ENCODE data around the gene SORBS2. TPM values are rescaled to one million over a fixed set of nuclear protein-coding genes. Genes with fewer than 3 reads are reported as not detected.
"Not testable (repeated sequence)": the region's sequence is repeated elsewhere in the genome, so short reads cannot be mapped to it uniquely, and the experiment has no call there.

The SORBS2 gene
- total RNA-seq, 2 donors from 2014 or later: 7.0 to 13.8 TPM

DNA sequence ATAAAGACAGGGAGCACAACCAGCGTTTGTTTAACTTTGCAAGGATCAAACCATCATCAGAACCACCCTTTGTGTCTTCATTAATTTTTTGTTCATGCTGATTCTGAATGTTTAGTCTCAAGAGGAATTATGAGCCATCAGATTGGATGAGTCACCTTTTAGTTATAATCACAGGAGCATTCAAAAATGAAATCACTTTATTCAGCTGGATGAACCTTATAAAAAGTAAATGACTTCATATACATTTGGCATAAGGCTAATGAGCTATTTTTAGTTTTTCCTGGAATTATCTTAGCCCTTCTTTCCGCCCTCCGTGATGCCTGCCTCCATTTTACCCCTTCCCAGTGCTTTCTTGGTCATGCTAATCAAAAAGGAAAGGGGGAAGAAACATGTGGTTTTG lies 103.6 kb downstream of the SORBS2 start:
- H3K4me1 ChIP-seq (ENCODE audit: control insufficient read depth, insufficient read depth, low read length): peaks cover 5% of the 10 kb centered on the region
- no peak for DNase-seq
- H3K9me3 Mint-ChIP-seq: peaks cover 13% of the 10 kb centered on the region
- peaks cover 12% of the 10 kb centered on the region for H3K4me1 Mint-ChIP-seq
- TF ChIP-seq, protein P1, sequence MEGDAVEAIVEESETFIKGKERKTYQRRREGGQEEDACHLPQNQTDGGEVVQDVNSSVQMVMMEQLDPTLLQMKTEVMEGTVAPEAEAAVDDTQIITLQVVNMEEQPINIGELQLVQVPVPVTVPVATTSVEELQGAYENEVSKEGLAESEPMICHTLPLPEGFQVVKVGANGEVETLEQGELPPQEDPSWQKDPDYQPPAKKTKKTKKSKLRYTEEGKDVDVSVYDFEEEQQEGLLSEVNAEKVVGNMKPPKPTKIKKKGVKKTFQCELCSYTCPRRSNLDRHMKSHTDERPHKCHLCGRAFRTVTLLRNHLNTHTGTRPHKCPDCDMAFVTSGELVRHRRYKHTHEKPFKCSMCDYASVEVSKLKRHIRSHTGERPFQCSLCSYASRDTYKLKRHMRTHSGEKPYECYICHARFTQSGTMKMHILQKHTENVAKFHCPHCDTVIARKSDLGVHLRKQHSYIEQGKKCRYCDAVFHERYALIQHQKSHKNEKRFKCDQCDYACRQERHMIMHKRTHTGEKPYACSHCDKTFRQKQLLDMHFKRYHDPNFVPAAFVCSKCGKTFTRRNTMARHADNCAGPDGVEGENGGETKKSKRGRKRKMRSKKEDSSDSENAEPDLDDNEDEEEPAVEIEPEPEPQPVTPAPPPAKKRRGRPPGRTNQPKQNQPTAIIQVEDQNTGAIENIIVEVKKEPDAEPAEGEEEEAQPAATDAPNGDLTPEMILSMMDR (conservative IDR thresholded peaks at IDR 0.05): no peak
- no peak overlapping the region for H3K27ac ChIP-seq (ENCODE audit: low read depth, low read length)
- no peak overlapping the region for H3K4me3 Mint-ChIP-seq
- WGBS, 2 experiments (ENCODE audit: insufficient coverage in 1 of 2, insufficient read length in 1 of 2): 64% methylated on average over 3 of the region's 3 CpGs; no CpG with 5 or more reads in 1 of the 2 experiments
- no peaks in the 10 kb centered on the region for H3K27me3 ChIP-seq (ENCODE audit: control insufficient read depth, insufficient read depth, low read length, poor library complexity, severe bottlenecking)
- H3K27me3 Mint-ChIP-seq (ENCODE audit: insufficient read depth): peaks cover 5% of the 10 kb centered on the region
- H3K36me3 ChIP-seq (ENCODE audit: control insufficient read depth, insufficient read depth, low read length): no peaks in the 10 kb centered on the region
- H3K9ac ChIP-seq (ENCODE audit: extremely low read depth, low read length, poor library complexity, severe bottlenecking): no peak overlapping the region
- no peak overlapping the region for H3K4me3 ChIP-seq (ENCODE audit: low read length)
- H3K36me3 Mint-ChIP-seq (ENCODE audit: low read depth): no peaks in the 10 kb centered on the region
- H3K9me3 ChIP-seq (ENCODE audit: control insufficient read depth, low read length): peaks cover 9% of the 10 kb centered on the region
- H3K27ac Mint-ChIP-seq: no peak overlapping the region

DNA sequence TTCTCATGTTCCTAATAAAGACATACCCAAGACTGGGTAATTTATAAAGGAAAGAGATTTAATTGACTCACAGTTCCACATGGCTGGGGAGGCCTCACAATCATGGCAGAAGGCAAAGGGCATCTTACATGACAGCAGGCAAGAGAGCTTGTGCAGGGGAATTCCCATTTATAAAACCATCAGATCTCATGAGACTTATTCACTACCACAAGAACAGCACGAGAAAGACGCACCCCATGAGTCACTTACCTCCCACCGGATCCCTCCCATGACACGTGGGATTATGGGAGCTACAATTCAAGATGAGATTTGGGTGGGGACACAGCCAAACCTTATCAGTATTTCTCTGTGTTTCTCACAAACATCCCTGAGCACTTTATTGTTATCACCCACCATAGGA lies 104.4 kb downstream of the SORBS2 start:
- not testable (repeated sequence) for H3K4me3 Mint-ChIP-seq; H3K9me3 ChIP-seq (ENCODE audit: control insufficient read depth, low read length); H3K27ac ChIP-seq (ENCODE audit: low read depth, low read length); H3K27ac Mint-ChIP-seq; DNase-seq; H3K36me3 Mint-ChIP-seq (ENCODE audit: low read depth); H3K9ac ChIP-seq (ENCODE audit: extremely low read depth, low read length, poor library complexity, severe bottlenecking); H3K4me1 Mint-ChIP-seq; H3K27me3 ChIP-seq (ENCODE audit: control insufficient read depth, insufficient read depth, low read length, poor library complexity, severe bottlenecking); H3K27me3 Mint-ChIP-seq (ENCODE audit: insufficient read depth); H3K4me3 ChIP-seq (ENCODE audit: low read length); H3K36me3 ChIP-seq (ENCODE audit: control insufficient read depth, insufficient read depth, low read length); H3K4me1 ChIP-seq (ENCODE audit: control insufficient read depth, insufficient read depth, low read length)
- peaks cover 13% of the 10 kb centered on the region for H3K9me3 Mint-ChIP-seq
- WGBS, 2 experiments (ENCODE audit: insufficient coverage in 1 of 2, insufficient read length in 1 of 2): 93% methylated on average over 4 of the region's 4 CpGs; no CpG with 5 or more reads in 1 of the 2 experiments

DNA sequence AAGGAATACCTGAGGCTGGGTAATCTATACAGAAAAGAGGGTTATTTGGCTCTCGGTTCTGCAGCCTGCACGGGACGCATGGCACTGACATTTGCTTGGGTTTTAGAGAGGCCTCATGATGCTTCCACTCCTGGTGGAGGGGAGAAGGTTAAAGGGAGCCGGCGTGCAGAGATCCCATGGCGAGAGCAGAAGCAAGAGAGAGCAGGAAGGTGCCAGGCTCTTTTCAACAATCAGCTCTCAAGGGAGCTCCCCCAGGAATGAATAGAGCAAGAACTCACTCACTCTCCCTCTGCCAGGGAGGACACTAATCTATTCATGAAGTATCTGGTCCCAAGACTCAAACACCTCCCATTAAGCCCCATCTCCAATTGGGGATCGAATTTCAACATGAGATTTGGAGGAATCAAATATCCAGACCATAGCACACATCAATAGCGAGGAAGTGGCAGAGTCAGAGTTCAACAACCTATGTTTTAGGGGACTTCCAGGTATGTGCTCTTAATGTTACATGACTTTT lies 109.8 kb downstream of the SORBS2 start:
- Histone ChIP-seq H3K9ac (ENCODE audit: extremely low read depth, low read length, poor library complexity, severe bottlenecking) (no peak overlapping the region), H3K27me3 (ENCODE audit: control insufficient read depth, insufficient read depth, low read length, poor library complexity, severe bottlenecking) (no peaks in the 10 kb centered on the region), H3K4me3 (ENCODE audit: low read length) (no peak overlapping the region), H3K27ac (ENCODE audit: low read depth, low read length) (no peak overlapping the region), H3K9me3 (ENCODE audit: control insufficient read depth, low read length) (peaks cover 9% of the 10 kb centered on the region), H3K36me3 (ENCODE audit: control insufficient read depth, insufficient read depth, low read length) (no peaks in the 10 kb centered on the region), H3K4me1 (ENCODE audit: control insufficient read depth, insufficient read depth, low read length) (no peaks in the 10 kb centered on the region)
- no peak for DNase-seq
- H3K4me1 Mint-ChIP-seq: peaks cover 4% of the 10 kb centered on the region
- no peak overlapping the region for H3K27ac Mint-ChIP-seq
- peaks cover 13% of the 10 kb centered on the region for H3K9me3 Mint-ChIP-seq
- no peaks in the 10 kb centered on the region for H3K36me3 Mint-ChIP-seq (ENCODE audit: low read depth)
- 93 to 94% methylated on average over 3 to 8 of the region's 8 CpGs for WGBS, 2 experiments (ENCODE audit: insufficient coverage in 1 of 2, insufficient read length in 1 of 2)
- H3K27me3 Mint-ChIP-seq (ENCODE audit: insufficient read depth): peaks cover 2% of the 10 kb centered on the region
- no peak overlapping the region for H3K4me3 Mint-ChIP-seq
- TF ChIP-seq, protein P1 (conservative IDR thresholded peaks at IDR 0.05): no peak

DNA sequence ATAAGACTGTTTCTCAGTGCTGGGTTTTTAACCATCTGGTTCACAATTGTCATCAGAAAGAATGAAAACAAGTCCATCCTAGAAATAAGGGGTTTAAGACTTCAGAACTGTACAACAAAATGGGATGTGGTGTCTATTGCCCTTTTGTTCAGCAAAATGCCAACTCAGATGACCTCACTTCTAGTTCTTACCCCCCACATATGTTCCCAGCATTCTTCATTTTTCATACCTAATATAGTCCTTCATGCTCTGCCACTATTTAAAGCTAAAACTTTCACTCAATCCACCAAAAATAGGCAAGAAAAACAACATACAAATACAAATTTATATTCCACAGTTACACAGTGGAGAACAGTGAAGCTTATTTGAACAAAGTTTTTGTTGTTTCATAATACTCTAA lies 111.4 kb downstream of the SORBS2 start:
- H3K4me1 ChIP-seq (ENCODE audit: control insufficient read depth, insufficient read depth, low read length): no peaks in the 10 kb centered on the region
- peaks cover 9% of the 10 kb centered on the region for H3K9me3 ChIP-seq (ENCODE audit: control insufficient read depth, low read length)
- no peaks in the 10 kb centered on the region for H3K36me3 ChIP-seq (ENCODE audit: control insufficient read depth, insufficient read depth, low read length)
- no peaks in the 10 kb centered on the region for H3K36me3 Mint-ChIP-seq (ENCODE audit: low read depth)
- H3K27ac Mint-ChIP-seq: no peak overlapping the region
- H3K4me3 ChIP-seq (ENCODE audit: low read length): no peak overlapping the region
- no peak for DNase-seq
- no peak overlapping the region for H3K27ac ChIP-seq (ENCODE audit: low read depth, low read length)
- peaks cover 7% of the 10 kb centered on the region for H3K4me1 Mint-ChIP-seq
- H3K27me3 ChIP-seq (ENCODE audit: control insufficient read depth, insufficient read depth, low read length, poor library complexity, severe bottlenecking): no peaks in the 10 kb centered on the region
- no peak overlapping the region for H3K9ac ChIP-seq (ENCODE audit: extremely low read depth, low read length, poor library complexity, severe bottlenecking)
- peaks cover 11% of the 10 kb centered on the region for H3K9me3 Mint-ChIP-seq
- peaks cover 2% of the 10 kb centered on the region for H3K27me3 Mint-ChIP-seq (ENCODE audit: insufficient read depth)
- TF ChIP-seq, protein P1 (conservative IDR thresholded peaks at IDR 0.05): no peak
- no peak overlapping the region for H3K4me3 Mint-ChIP-seq

All from endodermal cell (in vitro differentiated cells).